HG02798 (cell line): ENCODE results near the gene ASPHD1.
"Not testable (repeated sequence)": the region's sequence is repeated elsewhere in the genome, so short reads cannot be mapped to it uniquely, and the experiment has no call there.

ENCODE experiments used
- ATAC-seq: cut with Tn5 transposase; IDR thresholded peaks from one replicate; pipeline ENCODE4 v1.9.1; 2021; ENCODE audit warnings: mild to moderate bottlenecking; ENCODE audit not compliant: unreplicated experiment, poor library complexity

ASPHD1 gene

DNA sequence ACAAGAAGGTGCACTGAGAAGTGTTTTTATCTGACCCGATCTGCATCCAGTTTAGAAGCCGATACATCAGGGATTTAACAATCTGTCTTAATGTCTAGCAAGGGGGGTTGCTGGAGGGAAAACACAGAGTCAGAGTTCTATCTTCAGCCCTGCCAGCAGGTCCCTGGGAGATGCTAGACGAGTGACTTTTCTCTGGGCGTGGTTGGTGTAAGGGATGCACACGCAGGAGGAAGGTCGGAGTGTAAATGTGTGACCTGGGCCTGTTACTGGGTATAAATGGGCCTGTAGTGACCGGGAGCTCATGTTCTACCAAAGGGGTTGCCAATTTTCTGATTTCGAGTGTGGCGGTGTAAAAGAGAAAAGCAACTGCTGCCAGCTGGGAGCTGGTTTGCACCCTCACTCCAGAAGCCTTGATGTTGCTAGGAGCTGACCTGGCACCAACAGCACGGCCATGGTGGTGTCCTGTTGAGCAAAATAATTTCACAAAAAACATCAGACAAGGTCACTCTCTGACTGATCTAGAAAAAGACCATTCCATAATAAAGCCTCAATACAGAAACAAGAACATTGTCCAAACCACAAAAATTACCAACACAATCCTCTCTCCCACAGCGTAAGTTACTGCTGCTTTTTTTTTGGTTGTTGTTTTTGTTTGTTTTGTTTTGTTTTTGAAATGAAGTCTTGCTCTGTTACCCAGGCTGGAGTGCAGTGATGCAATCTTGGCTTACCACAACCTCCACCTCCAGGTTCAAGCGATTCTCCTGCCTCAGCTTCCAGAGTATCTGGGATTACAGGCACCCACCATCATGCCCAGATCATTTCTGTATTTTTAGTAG lies 27.0 kb downstream of the ASPHD1 start:
- ATAC-seq, result no peak

GRCh38 chr16:29931750-29932149 lies 31.5 kb downstream of the ASPHD1 start:
- ATAC-seq, result not testable (repeated sequence)

DNA sequence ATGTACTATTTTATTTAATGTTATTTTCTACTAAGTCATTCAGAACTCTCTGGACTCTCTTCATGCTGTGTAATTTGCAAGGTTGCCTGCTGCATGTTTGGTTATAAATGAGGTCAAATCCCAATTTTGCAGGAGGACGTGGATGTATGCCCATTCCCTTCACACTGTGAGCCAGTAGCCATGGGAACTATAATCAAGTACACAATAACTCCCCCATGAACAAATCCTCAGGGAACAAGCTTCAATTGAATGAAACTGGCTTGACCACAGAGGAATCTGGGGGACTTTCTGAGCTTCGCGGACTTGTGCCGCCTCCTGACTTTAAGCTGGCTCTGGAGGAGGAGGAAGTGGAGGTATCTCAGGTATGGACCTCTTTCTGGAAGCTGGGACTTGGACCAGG lies 40.4 kb downstream of the ASPHD1 start:
- no peak for ATAC-seq

DNA sequence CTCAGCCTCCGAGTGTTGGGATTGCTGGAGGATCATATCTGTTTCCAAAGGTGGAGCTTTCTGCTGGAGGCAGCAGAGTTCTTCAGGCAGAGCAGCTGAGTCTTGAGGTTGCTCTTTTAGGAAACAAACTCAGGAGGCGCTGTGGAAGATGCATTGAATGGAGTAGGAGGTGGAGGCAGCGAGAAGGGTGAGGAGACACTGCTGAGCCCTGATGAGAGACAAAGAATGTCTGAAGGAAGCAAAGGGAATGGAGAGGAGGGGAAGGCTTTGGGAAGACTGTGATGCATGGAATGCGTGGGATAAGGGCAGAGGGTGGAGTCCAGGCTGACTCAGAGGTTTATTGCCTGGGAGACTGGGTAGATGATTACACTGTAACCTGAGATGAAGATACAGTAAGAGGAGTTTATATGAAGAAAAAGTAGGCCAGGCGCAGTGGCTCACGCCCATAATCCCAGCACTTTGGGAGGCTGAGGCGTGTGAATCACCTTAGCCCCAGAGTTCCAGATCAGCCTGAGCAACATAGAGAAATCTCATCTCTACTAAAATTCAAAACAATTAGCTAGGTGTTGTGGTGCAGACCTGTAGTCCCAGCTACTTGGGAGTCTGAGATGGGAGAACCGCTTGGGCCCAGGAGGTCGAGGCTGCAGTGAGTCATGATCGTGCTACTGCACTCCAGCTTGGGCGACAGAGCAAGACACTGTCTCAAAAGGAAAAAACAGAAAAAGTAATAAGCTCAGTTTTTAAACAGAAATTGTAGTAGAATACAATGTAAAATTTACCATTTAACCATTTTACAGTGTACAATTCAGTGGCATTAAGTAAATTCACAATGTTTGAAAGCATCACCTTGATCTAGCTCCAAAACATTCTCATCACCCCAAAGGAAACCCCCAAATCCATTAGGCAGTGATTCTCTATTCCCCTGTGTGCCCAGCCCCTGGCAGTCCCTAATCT lies 43.8 kb downstream of the ASPHD1 start:
- no peak for ATAC-seq

- ATAC-seq, result no peak
These were observed 47.6 kb downstream of the ASPHD1 start for GRCh38 chr16:29947897-29948296.

DNA sequence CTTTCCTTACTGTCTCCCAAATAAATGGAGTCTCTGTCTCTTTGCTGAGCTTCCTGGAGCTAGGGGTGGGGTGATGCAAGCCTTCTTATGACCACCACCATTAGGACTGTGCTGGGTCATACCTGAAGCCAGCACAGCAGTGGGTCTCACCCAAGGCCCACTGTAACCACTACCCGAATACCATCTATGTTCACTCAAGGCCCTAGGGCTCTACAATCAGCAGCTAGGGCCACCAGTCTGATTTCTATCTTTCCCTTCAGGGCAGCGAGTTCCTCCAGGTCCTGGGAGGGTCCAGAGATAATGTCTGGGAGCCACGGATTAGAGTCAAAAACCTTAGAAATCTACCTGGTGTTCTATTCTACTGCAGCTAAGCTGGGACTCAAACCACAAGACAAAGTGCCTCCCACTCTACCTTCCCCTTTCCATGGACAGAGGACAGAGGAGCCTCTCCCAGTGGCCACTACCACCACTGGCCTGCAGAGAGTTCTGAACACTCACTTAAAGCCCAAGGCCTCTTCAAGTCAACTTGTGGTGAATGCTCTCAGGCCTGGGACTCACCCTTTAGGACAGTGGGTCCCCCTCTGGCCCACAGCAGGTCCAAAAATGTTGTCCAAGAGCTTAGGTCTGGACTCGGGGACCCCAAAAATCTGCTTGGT lies 50.6 kb downstream of the ASPHD1 start:
- no peak for ATAC-seq

- ATAC-seq, result no peak
These were observed 51.5 kb downstream of the ASPHD1 start for GRCh38 chr16:29951625-29952365.
